Neuron (in vitro differentiated cells): ENCODE data around the gene OTOGL.
"Not testable (repeated sequence)": the region's sequence is repeated elsewhere in the genome, so short reads cannot be mapped to it uniquely, and the experiment has no call there.

Experiments used
- H2AFZ ChIP-seq: one replicate; pipeline ENCODE4 v1.6.1; 2013; ENCODE audit warnings: low read depth, mild to moderate bottlenecking, inconsistent platforms, low read length, moderate library complexity
- H3K27me3 ChIP-seq: one replicate; pipeline ENCODE4 v1.6.1; 2013; ENCODE audit warnings: low read length; ENCODE audit not compliant: insufficient read depth
- H3K36me3 ChIP-seq: one replicate; pipeline ENCODE4 v1.6.1; 2013; ENCODE audit warnings: low read length; ENCODE audit not compliant: insufficient read depth
- H3K4me1 ChIP-seq: one replicate; pipeline ENCODE4 v1.6.1; 2013; ENCODE audit warnings: low read length; ENCODE audit not compliant: insufficient read depth
- H3K4me3 ChIP-seq: 2 replicates; pipeline ENCODE4 v1.5.1; 2013; ENCODE audit warnings: mild to moderate bottlenecking, low read length, moderate library complexity
- H3K9me3 ChIP-seq: one replicate; pipeline ENCODE4 v1.6.1; 2013; ENCODE audit warnings: low read length

OTOGL gene, protein sequence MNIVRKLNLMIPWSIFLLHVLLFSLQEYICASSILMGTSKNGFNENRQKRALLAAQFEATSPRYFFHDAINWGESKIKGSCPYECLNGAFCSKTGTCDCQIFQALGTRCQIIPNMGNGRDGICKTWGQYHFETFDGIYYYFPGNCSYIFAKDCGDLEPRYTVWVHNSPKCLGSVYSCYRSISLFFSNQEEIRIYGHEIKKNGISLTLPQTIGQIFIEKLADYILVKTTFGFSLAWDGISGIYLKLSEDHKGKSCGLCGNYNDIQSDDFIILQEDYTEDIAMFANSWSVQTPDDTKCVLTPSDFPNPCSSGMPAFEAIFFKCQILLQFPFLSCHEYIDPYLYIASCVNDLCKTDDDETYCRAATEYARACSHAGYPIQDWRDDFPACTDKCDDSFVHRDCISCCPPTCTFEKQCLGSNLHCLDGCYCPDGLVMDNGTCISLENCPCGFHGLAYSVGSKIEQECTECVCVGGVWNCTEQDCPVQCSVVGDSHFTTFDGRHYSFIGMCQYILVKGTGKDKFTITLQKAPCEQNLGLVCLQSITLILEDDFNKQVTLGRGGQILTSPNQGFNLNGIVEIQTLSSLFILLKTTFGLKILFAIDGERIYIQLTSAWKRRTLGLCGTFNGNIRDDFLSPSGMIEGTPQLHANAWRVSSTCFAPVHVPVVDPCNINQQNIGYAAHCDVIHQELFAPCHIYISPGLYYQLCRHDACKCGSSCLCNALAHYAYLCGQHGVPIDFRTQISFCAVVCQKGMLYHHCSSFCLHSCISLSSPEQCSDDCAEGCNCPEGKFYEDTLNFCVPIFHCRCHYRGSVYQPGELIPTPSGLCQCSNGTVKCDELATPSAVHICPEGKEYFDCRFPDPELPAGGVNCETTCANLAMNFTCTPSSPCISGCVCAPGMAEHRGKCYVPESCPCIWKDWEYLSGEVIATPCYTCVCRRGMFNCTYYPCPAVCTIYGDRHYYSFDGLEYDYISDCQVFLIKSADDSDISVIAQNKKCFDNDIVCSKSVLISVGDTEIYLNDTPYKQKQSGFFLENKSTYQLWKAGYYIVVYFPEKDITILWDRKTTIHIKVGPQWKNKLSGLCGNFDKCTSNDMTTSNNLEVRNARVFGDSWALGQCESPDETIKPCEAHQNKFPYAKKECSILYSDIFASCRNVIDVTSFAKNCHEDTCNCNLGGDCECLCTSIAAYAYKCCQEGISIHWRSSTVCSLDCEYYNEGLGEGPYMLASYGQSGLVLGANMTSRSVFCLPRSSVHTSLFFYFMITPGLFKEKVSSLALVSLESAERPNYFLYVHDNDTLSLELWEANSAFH (N-terminal part only)

GRCh38 chr12:80099259-80099658, at the start of gene OTOGL:
TSS of gene OTOGL (plus strand) at chr12:80099537. CDS start at chr12:80209432, 109,895 bp downstream.
- no peak within 1 kb of the TSS for H3K4me3 ChIP-seq
- no peaks in the 10 kb centered on the region for H3K9me3 ChIP-seq
- no peaks in the 10 kb centered on the region for H3K36me3 ChIP-seq
- H3K4me1 ChIP-seq: peaks cover 4% of the 10 kb centered on the region
- no peaks in the 10 kb centered on the region for H3K27me3 ChIP-seq
- no peak within 1 kb of the TSS for H2AFZ ChIP-seq

DNA sequence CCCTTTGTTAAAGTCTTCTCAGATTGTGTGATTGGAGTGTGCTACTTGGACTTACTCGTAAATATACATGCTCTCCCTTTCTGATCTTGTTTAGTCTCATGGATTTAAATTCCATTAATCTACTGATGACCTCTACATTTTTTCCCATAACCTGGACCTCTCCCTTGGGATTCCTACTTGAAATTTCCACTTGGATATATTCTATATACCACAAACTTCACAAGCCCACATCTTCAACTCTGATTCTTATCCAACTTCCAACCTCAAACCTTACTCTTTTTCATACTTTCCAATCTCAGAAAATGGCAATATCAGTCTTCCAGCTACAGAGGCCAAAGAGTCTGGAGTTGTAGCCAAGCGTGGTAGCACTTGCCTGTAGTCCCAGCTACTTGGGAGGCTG, 49.1 kb upstream of the OTOGL start:
- no peaks in the 10 kb centered on the region for H3K27me3 ChIP-seq
- H3K4me3 ChIP-seq: no peak overlapping the region
- H2AFZ ChIP-seq: no peak overlapping the region
- no peaks in the 10 kb centered on the region for H3K4me1 ChIP-seq
- H3K9me3 ChIP-seq: no peaks in the 10 kb centered on the region
- no peaks in the 10 kb centered on the region for H3K36me3 ChIP-seq

GRCh38 chr12:80053051-80053790, 46.1 kb upstream of the OTOGL start:
- Histone ChIP-seq H3K36me3 (no peaks in the 10 kb centered on the region), H3K27me3 (no peaks in the 10 kb centered on the region), H2AFZ (no peak overlapping the region), H3K9me3 (no peaks in the 10 kb centered on the region), H3K4me1 (no peaks in the 10 kb centered on the region), H3K4me3 (no peak overlapping the region)

DNA sequence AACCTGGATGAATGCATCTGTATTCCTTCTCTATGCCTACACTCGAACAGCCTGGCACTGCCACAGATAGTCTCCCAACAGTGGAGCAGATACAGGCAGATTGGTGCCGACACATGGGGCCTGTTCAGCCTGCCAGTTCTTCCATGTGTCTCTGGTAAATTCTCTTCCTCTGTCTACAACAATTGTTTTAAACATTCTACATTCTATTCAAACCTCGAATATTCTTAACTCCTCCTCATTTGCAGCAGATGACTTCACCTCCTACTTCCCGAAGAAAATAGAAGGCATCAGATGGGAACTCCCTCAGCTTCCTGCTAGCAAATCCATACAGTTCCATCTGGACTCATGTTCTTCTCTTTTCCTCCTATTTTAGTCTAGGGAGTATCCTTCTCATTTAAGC, 43.1 kb upstream of the OTOGL start:
- no peaks in the 10 kb centered on the region for H3K36me3 ChIP-seq
- no peak overlapping the region for H2AFZ ChIP-seq
- no peaks in the 10 kb centered on the region for H3K27me3 ChIP-seq
- H3K4me3 ChIP-seq: no peak overlapping the region
- H3K9me3 ChIP-seq: no peaks in the 10 kb centered on the region
- no peaks in the 10 kb centered on the region for H3K4me1 ChIP-seq

- Histone ChIP-seq H2AFZ (no peak overlapping the region), H3K27me3 (no peaks in the 10 kb centered on the region), H3K4me3 (no peak overlapping the region), H3K36me3 (no peaks in the 10 kb centered on the region), H3K4me1 (no peaks in the 10 kb centered on the region), H3K9me3 (no peaks in the 10 kb centered on the region)
Measured at GRCh38 chr12:80056845-80057244, 42.5 kb upstream of the OTOGL start.

DNA sequence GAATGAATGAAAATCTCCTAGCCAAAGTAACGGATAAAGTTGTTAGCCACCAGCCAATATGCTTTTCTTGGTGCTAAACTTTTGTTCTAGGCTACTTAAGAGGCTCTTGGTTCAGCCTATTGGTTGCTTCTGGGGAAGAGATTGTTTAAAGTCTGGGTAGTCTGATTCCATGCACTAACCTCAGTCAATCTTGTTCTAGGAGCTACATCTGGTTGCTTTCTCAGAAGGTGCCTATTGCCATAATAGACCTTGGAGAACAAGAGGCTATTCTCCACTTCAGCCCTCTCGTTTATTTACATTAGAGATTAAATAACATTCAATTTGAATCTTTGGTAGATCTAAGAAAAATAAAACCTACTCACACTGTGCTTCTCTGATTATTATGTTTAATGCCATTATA, 40.8 kb upstream of the OTOGL start:
- H3K4me1 ChIP-seq: no peaks in the 10 kb centered on the region
- no peak overlapping the region for H3K4me3 ChIP-seq
- no peaks in the 10 kb centered on the region for H3K36me3 ChIP-seq
- H3K9me3 ChIP-seq: no peaks in the 10 kb centered on the region
- no peak overlapping the region for H2AFZ ChIP-seq
- no peaks in the 10 kb centered on the region for H3K27me3 ChIP-seq

- Histone ChIP-seq H2AFZ (no peak overlapping the region), H3K27me3 (no peaks in the 10 kb centered on the region), H3K36me3 (no peaks in the 10 kb centered on the region), H3K4me3 (no peak overlapping the region), H3K9me3 (no peaks in the 10 kb centered on the region), H3K4me1 (peaks cover 2% of the 10 kb centered on the region)
Measured at GRCh38 chr12:80059102-80059501, 40.2 kb upstream of the OTOGL start.

DNA sequence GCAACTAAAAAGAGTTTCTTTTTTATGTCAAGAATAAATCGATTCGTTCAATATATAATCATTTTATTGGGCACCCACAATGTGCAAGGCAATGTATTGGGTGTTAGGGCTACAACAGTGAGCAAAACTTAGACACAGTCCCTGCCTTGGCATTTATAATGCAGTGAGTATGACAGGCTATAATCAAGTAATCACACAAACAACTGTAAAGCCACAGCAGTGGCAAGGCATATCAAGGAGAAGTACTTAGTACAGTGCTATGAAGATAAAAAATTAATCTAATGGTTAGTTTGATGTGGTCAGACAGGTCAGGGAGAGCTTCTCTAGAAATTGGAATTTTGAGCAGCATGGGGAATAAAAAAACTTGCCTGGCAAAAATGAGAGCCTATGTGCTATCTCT, 39.5 kb upstream of the OTOGL start:
- no peak overlapping the region for H2AFZ ChIP-seq
- H3K36me3 ChIP-seq: no peaks in the 10 kb centered on the region
- no peaks in the 10 kb centered on the region for H3K27me3 ChIP-seq
- H3K9me3 ChIP-seq: no peaks in the 10 kb centered on the region
- no peak overlapping the region for H3K4me3 ChIP-seq
- peaks cover 5% of the 10 kb centered on the region for H3K4me1 ChIP-seq

GRCh38 chr12:80064269-80064668, 35.1 kb upstream of the OTOGL start:
- Histone ChIP-seq H3K4me1 (peaks cover 5% of the 10 kb centered on the region), H3K36me3 (no peaks in the 10 kb centered on the region), H3K9me3 (no peaks in the 10 kb centered on the region), H2AFZ (no peak overlapping the region), H3K27me3 (no peaks in the 10 kb centered on the region), H3K4me3 (no peak overlapping the region)

GRCh38 chr12:80064951-80065350, 34.4 kb upstream of the OTOGL start:
- H3K27me3 ChIP-seq: no peaks in the 10 kb centered on the region
- no peaks in the 10 kb centered on the region for H3K9me3 ChIP-seq
- H3K4me3 ChIP-seq: no peak overlapping the region
- H3K36me3 ChIP-seq: no peaks in the 10 kb centered on the region
- no peak overlapping the region for H2AFZ ChIP-seq
- peaks cover 5% of the 10 kb centered on the region for H3K4me1 ChIP-seq

GRCh38 chr12:80068173-80068572, 31.2 kb upstream of the OTOGL start:
- H3K4me3 ChIP-seq: no peak overlapping the region
- H3K36me3 ChIP-seq: no peaks in the 10 kb centered on the region
- peaks cover 5% of the 10 kb centered on the region for H3K4me1 ChIP-seq
- H2AFZ ChIP-seq: no peak overlapping the region
- no peaks in the 10 kb centered on the region for H3K27me3 ChIP-seq
- H3K9me3 ChIP-seq: no peaks in the 10 kb centered on the region

DNA sequence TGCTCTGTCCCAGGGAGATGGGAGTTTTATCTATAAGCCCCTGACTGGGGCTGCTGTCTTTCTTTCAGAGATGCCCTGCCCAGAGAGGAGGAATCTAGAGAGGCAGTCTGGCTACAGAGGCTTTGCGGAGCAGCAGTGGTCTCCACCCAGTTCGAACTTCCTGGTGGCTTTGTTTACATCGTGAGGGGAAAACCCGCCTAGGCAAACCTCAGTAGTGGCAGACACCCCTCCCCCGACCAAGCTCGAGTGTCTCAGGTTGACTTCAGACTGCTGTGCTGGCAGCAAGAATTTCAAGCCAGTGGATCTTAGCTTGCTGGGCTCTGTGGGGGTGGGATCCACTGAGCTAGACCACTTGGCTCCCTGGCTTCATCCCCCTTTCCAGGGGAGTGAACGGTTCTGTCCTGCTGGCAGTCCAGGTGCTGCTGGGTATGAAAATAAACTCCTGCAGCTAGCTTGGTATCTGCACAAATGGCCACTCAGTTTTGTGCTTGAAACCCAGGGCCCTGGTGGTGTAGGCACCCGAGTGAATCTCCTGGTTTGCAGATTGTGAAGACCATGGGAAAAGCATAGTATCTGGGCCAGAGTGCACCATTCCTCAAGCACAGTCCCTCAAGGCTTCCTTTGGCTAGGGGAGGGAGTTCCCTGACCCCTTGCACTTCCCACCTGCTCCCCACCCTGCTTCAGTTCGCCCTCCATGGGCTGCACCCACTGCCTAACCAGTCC, 15.3 kb upstream of the OTOGL start:
- not testable (repeated sequence) for H3K27me3 ChIP-seq, H2AFZ ChIP-seq

More for the DNA sequence above, 15.3 kb upstream of the OTOGL start:
- not testable (repeated sequence) for H3K36me3 ChIP-seq, H3K4me3 ChIP-seq, H3K9me3 ChIP-seq, H3K4me1 ChIP-seq
